Non-pigmented ciliary epithelial cell (primary cell): ENCODE measurements around the gene TCIRG1.

Experiments used
- DNase-seq: peaks from one replicate; pipeline ENCODE4 v3.0.0-alpha.2; 2010; ENCODE audit warnings: low read depth

The TCIRG1 gene

DNA sequence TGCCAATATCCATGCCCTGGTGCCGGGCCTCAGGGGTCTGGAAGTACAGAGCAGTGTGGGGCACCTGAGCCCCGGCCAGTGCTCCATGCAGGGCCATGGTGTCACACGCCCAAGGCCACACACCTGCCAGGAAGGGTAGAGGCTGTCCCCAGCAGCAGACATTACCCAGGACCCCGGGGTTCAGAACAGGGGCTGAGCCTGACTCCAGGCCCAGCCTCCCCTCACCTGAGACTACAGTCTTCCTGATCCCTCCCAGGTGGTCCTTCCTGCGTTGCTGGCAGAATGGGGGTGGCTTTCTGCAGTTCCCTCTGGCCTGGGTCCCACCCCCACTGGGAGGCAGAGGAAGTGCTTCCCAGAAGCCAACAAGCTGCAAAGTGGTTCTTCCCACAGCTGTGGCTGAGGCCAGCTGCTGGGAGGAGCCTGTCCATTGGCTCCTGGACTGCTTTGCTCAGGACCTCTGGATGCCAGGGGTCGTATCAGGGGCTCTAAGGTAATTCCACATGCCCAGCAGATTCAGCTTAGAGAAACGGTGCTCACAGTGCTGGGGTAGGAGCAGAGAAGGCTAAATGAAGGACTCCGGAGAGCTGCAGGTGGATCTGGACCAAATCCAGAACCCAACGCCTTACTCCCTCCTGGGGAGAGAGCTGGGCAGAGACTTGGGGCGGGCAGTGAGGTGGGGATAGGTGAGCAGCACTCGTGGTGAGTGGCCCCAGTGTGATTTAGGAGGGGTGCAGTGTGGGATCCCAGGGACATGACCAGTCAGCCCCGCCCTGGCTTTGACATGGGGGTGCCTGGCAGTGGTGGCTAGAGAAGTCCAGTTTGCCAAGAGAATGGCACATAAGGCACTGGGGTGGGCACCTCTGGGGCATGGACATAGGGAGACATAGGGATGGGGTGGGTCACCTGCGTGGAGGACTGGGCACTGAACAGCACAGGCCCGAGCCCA is 12.6 kb downstream of the TCIRG1 start:
- DNase-seq, result no peak

GRCh38 chr11:68052137-68052873 is 13.5 kb downstream of the TCIRG1 start:
- no peak for DNase-seq

- DNase-seq, result no peak
Observed at GRCh38 chr11:68053117-68053516, 14.3 kb downstream of the TCIRG1 start.

DNA sequence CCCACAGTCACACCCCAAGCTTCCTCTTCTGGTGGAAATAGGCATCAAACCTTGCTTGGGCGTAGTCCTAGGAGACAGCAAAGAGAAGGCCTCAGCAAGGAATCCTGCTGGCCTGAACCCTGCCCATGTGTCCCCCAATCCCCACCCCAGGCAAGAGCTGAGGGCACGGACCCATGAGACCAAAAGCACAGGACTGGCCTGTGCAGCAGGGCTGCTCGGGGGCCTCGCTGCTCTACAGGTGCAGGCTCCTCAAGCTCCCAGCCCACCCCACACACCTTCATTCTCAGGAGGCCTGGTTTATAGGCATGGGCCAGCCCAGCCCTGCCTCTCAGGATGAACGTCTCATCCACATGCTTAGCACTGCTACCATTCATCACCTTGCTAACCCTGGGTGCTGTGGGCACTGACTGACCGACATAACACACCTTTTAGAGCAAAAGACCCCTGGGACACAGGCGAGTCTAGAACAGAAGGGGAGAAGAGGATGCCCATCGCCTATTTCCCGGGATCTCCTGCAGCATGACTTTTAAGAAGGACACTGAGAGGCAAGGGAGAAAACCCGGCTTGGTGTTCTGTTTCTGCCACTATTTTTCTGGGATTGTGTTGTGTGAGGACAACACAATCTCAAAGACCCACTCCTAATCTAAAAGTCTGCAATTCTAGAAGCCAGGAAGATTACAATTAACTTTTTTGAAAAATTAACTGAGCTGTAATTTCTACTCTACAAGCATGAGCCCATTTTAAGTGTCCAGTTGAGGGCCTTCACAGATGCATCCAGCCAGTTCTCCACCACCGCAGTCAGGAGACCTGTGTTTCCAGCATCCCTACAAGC is 15.4 kb downstream of the TCIRG1 start:
- no peak for DNase-seq

DNA sequence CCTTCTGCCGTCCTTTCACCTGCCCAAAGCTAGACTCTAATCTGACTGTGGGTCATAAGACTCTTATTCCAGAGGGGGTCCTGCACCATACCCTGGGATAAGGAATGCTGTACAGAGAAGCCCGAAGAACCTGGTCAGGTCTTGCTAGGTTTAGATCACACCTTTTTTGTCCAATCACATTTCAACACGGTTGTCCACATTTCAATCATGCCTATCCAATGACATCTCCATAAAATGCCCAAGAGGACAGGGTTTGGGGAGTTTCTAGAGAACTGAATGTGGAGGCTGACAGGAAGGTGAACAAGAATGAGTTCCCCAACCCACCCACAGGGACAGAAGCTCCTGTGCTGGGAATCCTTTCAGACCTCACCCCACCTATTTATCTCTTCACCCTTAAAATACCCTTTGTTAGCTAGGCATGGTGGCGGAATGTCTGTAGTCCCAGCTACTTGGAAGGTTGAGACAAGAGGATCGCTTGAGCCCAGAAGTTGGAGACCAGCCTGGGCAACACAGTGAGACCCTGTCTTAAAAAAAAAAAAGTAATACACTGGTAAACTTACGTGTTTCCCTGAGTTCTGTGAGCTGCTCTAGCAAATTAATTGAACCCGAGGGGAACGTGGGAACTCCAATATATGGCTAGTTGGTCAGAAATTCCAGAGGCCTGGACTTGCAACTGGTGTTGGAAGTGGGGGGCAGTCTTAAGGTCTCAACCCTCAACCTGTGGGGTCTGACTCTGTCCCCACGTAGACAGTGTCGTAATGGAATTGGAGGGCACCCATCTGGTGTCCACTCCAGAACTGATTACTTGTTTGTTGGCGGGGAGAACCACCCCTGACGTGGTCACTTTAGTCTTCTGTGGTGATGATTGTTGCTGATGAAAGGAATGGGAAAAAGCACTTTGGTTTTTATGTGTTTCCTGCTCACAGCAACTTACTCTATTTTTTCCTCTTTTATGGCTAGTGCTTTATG is 17.8 kb downstream of the TCIRG1 start:
- no peak for DNase-seq

DNA sequence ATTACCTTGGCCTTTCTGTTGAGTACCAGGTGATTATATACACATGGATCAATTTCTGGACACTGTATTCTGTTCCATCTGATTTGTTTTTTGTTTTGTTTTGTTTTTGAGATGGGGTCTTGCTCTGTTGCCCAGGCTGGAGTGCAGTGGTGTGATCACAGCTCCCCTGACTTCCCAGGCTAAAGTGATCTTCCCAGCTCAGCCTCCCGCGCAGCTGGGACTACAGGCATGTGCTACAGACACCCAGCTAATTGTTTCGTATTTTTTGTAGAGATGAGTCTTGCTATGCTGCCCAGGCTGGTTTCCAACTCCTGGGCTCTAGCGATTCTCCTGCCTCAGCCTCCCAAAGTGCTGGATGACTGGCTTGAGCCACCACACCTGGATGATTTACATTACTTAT is 19.0 kb downstream of the TCIRG1 start:
- no peak for DNase-seq

DNA sequence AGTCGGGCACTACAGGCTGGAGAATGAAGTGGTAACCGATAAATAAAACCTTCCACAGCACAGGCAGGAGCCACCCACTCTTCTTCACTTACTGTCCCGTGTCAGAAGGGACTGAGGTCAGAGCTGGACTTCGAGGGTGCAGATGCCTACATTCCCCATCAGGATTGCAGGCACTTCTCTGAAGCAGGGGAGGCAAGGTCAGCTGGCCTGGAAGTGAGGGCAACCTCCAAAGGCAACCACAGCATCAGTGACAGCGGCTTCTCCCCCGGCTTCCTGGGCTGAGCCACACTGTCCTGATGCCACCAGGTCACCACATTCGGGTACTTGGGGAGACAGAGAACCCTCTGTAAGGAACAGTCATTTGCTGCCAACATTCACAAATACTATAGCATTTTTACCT is 22.7 kb downstream of the TCIRG1 start:
- no peak for DNase-seq

DNA sequence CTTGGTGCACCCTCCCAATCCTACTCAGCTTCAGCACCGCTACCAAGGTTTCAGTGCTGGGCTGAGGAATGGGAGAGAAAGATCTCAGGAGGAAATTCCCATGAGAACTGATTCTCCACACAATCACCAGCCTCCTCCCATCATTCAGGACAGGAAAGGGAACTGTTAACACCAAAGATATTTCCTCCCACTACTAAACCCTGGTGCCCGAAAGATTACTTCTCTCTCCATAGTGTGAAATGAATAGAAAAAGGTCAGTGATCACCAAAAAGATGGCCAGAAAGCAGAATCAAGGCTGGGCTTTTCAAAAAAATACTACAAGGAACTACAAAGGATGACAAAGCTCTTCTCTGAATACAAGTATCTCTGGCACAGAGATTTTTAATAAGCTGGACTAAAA is 26.1 kb downstream of the TCIRG1 start:
- DNase-seq, result no peak

DNA sequence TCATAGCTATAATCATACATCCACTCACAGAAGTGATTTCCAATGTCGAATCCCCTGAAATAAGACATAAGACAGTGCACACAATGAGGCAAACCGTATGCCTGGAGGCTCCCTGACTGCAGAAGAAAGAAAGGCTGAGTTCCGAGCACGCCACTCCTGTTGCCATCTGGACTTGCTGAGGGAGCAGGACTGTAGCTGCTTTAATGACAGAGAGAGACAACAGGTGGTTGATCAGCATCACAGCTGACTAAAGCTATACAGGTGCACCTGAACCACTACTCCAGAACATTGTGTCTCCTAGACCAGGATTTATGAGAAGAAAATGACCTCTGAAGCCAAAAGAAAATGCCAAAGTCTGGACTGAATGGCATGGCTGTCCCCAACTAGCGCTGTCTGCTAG is 27.0 kb downstream of the TCIRG1 start:
- DNase-seq, result no peak

DNA sequence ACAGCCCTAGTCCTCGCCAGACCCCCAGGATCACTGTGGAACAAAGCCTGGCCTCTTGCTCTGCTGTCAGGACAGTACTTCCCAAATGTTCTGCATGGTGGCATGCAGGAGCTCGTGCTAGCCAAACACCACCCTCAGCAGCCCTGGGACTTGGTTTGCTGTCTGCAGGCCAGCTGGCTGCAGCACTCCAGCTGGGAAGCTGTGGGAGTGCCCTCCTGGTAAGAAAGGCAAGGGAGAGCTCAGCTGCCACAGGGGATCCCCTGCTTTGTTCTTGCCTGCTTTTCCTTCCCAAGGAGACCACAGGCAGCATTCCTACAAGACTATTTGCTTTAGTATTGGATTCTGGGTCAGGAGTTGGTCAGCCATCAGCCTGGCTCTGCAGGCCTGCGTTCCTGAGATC is 27.9 kb downstream of the TCIRG1 start:
- no peak for DNase-seq

- DNase-seq, result no peak
Observed at GRCh38 chr11:68067991-68068390, 29.2 kb downstream of the TCIRG1 start.

GRCh38 chr11:68071281-68072048 is 32.6 kb downstream of the TCIRG1 start:
- no peak for DNase-seq

DNA sequence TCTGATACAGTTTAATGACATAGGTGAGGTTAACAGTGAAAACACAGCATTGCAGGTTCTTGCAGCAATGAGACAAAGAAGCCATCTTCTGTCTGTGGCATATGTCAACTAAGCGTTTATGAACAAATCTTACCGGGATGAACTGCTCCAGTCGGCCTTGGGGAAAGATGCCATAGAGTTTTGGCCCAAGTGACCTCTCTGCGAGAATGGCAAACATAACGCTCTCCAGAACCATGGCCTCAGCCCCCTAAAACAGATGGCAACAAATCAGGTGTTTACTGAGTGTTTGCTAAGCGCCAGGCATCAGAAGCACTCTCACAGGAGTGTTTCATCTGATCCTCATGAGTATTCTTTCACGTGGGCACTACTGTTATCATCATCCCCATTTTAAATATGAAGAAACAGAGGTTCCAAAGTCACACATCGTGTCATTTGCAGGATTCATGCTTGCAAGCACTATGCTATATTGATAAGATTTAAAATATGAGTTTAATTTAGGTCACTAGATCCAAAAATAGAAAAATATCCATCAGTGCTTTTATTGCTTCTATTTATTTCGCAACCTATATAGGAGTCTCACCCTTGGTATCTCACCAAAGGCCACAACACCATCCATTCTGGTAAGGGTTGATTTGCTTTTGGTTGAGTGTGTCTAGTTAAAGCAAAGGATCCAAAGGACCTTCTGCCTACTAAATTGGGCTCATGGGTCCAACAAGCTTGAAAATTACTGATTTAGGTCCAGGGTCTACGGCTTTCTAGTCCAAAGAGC is 35.9 kb downstream of the TCIRG1 start:
- no peak for DNase-seq

DNA sequence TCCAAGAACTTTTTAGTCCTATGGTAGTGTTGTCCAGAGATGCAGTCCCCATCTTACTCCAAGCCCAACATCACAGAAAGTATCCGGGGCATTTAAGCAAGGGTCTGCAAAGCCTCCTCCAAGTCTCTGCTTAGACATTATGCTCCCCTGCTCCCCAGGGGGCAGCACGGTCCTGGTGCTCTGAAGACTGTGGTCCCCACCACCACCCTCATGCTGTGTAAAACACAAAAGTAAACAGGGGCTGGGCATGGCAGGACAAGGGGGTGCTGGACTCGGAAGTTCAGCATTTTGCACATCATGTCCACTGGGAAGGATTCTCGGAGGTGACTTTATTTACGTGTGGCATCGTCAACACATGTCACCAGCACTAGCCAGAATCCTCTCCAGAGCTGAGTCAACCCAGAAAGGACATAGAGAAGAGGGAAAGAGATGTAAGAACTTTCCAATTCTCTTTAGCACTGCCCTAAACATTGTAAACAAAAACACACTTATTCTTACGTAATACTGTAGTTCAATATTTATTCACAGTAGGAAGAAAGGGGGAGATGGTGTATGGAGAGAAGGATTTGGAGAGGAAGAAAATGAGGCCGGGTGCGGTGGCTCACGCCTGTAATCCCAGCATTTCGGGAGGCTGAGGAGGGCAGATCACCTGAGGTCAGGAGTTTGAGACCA is 37.7 kb downstream of the TCIRG1 start:
- no peak for DNase-seq

DNA sequence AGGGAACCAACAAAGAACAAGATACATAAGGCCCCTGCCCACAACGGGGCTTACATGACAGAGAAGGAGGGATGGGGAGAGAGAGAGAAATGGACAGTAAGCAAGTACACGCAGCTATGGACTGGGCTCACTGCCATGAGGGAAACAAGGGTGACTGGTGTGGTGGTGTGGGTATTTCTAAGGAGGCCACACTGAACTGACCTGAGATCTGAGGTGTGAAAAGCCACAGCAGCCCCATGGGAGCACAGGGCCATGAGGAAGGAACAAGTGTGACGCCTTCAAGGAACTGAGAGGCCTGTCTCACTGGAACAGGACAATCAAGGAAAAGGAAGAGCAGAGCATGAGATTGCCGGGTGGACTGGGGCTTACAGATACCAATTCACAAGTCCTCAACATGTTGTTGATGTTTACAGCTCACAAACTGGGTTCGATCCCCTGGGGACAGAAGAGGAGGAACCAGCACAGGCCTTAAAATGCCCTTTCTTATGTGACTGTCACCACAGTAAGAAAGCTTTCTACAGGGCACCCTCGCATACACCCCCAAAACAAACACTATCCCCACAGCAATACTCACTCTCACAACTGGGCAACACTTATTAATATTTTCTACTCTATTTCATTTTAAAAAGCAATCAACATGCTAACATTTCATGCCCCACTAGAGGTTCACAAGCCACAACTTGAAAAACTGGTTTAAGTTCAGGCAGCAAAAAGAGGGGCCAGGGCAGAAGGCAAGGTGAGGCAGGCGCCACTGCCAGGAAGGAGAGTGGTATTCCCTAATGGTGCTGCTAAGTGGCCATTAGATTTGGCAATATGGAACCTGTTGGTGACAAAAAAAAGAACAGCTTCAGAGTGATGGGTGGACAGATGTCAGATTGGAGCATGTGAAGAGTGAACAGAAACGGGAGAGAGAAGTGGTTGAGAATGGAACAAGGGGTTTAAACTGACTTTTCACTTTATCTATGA is 39.1 kb downstream of the TCIRG1 start:
- DNase-seq, result no peak

GRCh38 chr11:68080860-68081259 is 42.0 kb downstream of the TCIRG1 start:
- no peak for DNase-seq

GRCh38 chr11:68081691-68082090 is 42.9 kb downstream of the TCIRG1 start:
- DNase-seq, result no peak

DNA sequence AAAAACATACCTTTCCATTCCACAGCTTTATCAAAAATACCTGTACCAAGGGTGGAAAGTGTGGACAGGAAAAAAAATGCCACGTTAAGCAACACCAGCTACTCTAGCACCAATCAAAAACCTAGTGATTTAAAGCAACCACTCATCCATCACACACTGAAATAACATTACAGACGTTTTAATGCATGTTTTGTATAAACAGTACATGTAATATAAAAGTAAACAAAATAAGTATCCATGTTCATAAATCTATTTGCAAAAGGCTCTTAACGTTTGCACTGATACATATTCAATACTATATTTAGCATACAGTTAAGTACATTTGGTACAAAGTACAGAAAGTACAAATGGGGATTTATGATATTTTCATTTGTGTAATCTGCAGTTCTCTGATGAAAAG is 43.7 kb downstream of the TCIRG1 start:
- no peak for DNase-seq
